Measurements from ENCODE around the gene BMPR1B.

Gene BMPR1B

DNA sequence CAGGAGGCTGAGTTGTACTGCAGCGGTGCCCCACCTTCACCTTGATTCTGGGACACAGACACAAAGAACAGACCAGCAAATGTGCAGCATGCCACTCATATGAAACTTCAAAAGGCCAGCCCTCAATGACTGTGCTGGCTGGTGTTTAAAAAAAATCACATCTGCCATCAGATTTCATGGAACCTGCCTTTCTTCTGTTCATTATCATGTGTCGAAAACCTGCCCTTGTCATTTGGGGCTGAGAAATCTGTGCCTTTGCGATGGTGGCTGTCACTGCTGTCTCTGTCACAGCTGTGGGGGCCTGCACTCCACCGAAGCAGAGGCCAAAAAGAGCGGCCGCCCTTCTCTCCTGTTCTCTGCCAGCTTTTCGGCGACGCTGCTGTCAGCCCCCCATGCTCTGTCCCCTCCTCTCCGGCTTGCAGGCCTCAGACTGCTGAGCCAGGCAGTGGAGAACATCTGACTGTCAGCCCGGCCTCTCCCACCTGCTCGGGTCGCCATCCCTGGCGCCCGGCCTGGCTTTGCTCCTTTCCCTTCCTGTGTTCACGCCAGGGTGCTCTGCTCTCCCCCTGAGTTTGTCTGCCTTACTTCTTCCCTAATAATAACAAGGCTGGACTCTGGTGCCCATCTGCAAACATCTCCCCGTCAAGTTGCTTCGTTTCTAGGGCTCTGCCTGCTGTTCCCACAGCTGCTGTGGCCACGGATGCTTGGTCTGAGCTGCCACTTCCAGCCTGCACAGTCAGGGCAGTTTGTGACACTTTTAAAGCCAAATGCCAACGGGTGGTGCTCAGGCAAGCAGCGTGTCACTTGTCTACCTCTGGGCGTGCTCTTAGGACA lies 435.9 kb downstream of the BMPR1B start:
- DNase-seq = no peak

DNA sequence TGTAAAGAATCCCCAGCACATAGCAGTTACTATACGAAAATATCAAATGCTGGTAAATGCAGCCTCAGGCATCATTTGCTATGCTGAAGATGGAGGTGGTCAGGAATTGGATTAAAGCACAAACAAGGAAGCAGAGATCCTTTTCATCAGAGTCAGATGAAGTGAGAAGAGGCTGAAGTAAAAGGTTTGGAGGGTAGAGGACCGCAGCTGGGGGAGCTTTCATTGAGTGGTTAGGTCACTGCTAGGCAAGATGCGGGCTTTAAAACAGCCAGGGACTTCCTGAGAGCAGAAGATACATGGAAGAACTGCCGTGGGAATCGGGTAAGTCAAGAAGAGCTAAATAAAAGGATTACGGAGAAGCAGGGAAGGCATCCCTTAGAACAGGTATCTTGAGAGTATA lies 439.6 kb downstream of the BMPR1B start:
- DNase-seq = no peak

DNA sequence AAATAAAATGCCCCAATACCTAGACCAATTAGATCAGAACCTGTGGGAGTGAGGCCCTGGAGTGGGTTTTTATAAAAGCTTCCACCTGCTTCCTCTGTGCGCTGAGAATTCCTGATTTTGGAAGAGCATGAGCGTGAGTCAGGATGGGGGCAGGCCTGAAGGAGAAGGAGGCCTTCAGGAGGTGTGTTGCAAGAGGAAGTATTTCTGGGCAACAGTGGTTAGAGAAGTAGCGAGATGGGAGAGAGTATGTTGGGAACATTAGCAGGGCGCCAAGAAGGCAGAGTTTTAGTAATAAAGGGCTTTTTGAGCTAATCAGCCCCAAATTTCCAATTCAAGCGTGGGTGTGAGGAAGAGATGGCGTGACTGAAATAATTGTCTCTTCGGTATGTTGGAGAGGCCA lies 441.2 kb downstream of the BMPR1B start:
- DNase-seq = no peak

DNA sequence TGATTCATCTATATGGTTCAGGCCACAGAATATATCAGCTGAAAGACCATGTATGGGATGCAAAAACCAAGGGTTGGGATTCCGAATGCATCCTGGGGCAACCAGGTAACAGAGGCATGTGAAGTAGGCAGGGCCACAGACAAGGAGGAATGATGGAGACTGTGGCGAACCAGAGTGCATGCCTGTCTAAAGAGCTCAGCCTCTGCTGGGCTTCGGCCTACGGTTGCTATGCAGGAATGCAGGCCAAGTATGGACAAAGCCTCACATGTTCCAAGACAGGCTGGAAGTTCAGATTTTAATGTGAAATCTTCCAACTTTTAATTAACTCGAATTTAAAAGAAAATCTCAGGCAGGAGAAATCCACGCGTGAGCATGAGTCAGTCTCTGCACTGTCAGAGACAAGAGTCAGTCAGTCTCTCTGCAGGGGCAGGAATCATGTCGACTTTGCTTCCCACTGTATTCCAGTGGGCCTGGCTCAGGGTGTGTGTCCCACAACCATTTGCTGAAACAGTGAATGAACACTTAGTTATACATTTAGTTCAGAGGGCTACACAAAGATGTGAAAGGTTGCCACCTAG lies 446.6 kb downstream of the BMPR1B start:
- DNase-seq = no peak

DNA sequence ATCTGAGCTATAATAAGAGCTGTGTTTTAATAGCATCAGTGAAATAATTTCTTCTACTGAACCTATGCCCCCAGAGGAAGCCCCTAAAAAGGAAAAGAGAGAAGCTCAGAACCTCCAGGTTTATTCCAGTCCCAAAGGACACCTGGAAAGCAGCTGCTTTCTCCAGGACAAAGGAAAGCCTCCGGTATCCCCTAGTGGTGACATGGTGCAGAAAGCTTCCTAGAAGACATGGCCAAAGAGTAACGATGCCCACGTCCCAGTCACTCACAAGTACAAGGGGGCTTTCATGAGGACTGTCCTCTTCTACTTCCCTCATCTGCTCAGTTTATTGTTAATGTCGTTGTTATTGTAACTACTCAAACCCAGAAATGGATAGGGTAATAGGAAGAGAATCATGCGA lies 447.1 kb downstream of the BMPR1B start:
- no peak for DNase-seq

All from NCI-H1105 (cell line).